ENCODE data around the gene PACS1.

PACS1 gene

GRCh38 chr11:66050581-66051231 is 19.4 kb upstream of the PACS1 start:
- no peak for FAIRE-seq

GRCh38 chr11:66051371-66051765 is 18.7 kb upstream of the PACS1 start:
- no peak for FAIRE-seq

GRCh38 chr11:66051766-66052663 is 18.1 kb upstream of the PACS1 start, which contains the start of gene SF3B2:
Gene SF3B2 (plus strand): TSS chr11:66052364. CDS start chr11:66052385, 21 bp downstream.
- FAIRE-seq: peak; percentile 49

GRCh38 chr11:66052664-66052982 is 17.4 kb upstream of the PACS1 start:
- no peak for FAIRE-seq

- no peak for FAIRE-seq
Observed at GRCh38 chr11:66055021-66055420, 15.1 kb upstream of the PACS1 start.

- no peak for FAIRE-seq
Observed at GRCh38 chr11:66056501-66056900, 13.6 kb upstream of the PACS1 start.

GRCh38 chr11:66059966-66060680 is 9.9 kb upstream of the PACS1 start:
- no peak for FAIRE-seq

GRCh38 chr11:66061268-66061667 is 8.8 kb upstream of the PACS1 start:
- FAIRE-seq: no peak

GRCh38 chr11:66062408-66062807 is 7.7 kb upstream of the PACS1 start:
- no peak for FAIRE-seq

- FAIRE-seq: no peak
Observed at GRCh38 chr11:66063900-66064299, 6.2 kb upstream of the PACS1 start.

GRCh38 chr11:66064571-66064970 is 5.5 kb upstream of the PACS1 start:
- no peak for FAIRE-seq

- no peak for FAIRE-seq
Observed at GRCh38 chr11:66066751-66067150, 3.3 kb upstream of the PACS1 start.

GRCh38 chr11:66067640-66068039 is 2.4 kb upstream of the PACS1 start:
- FAIRE-seq: no peak

GRCh38 chr11:66068154-66068821 is 1.8 kb upstream of the PACS1 start:
- FAIRE-seq: no peak

- FAIRE-seq: no peak
Observed at GRCh38 chr11:66068923-66069714, 953 bp upstream of the PACS1 start.

GRCh38 chr11:66070604-66071380 is 720 bp downstream of the PACS1 start:
- FAIRE-seq: no peak

- FAIRE-seq: no peak
Observed at GRCh38 chr11:66071381-66071801, 1.3 kb downstream of the PACS1 start.

- no peak for FAIRE-seq
Observed at GRCh38 chr11:66072081-66072480, 2.0 kb downstream of the PACS1 start.

- FAIRE-seq: no peak
Observed at GRCh38 chr11:66072518-66072917, 2.4 kb downstream of the PACS1 start.

GRCh38 chr11:66073669-66074068 is 3.6 kb downstream of the PACS1 start:
- FAIRE-seq: no peak

GRCh38 chr11:66075273-66075672 is 5.2 kb downstream of the PACS1 start:
- FAIRE-seq: no peak

Measured in A204.1 (cell line).